ENCODE results near the gene FKBP5. TPM values are rescaled to one million over a fixed set of nuclear protein-coding genes. Genes with fewer than 3 reads are reported as not detected.
"Not testable (repeated sequence)": the region's sequence is repeated elsewhere in the genome, so short reads cannot be mapped to it uniquely, and the experiment has no call there.

Gene FKBP5
- total and polyA plus RNA-seq, 7 donors, result 52.9 to 326 (median 200) TPM

- TF ChIP-seq POLR2A (IDR thresholded peaks at IDR 0.05) (no peak), CTCF (IDR thresholded peaks at IDR 0.05) (no peak), POLR2AphosphoS5 (IDR thresholded peaks at IDR 0.05) (no peak), EP300 (IDR thresholded peaks at IDR 0.05) (no peak)
- intact Hi-C loops (cut with DNase I), result no loop called here
- WGBS, 2 donors, result 73 to 86% methylated on average over 3 of the region's 3 CpGs
Observed at GRCh38 chr6:35539223-35539622, 149.5 kb downstream of the FKBP5 start.

GRCh38 chr6:35535847-35536246 is 152.9 kb downstream of the FKBP5 start:
- H3K27ac ChIP-seq; intact Hi-C loops (cut with DNase I); H3K4me3 ChIP-seq; H3K27me3 ChIP-seq; DNase-seq; H3K9me3 ChIP-seq; H3K4me1 ChIP-seq; H3K36me3 ChIP-seq: not testable (repeated sequence)
- WGBS, 2 donors, result 61 to 78% methylated on average over 6 of the region's 6 CpGs

More at GRCh38 chr6:35539223-35539622, 149.5 kb downstream of the FKBP5 start:
- H3K4me3 ChIP-seq, result no peak overlapping the region
- no peak overlapping the region for H3K27ac ChIP-seq
- H3K4me1 ChIP-seq, result peaks cover 0 to 5% (median 2%) of the 10 kb centered on the region in 4 donors
- no peak for DNase-seq
- no peaks in the 10 kb centered on the region for H3K9me3 ChIP-seq
- H3K36me3 ChIP-seq, result no peaks in the 10 kb centered on the region
- no peaks in the 10 kb centered on the region for H3K27me3 ChIP-seq

- no peak for TF ChIP-seq POLR2A (IDR thresholded peaks at IDR 0.05)
- no peak for TF ChIP-seq CTCF (IDR thresholded peaks at IDR 0.05)
- no peak for TF ChIP-seq POLR2AphosphoS5 (IDR thresholded peaks at IDR 0.05)
- no peak for TF ChIP-seq EP300 (IDR thresholded peaks at IDR 0.05)
- no peaks in the 10 kb centered on the region for H3K9me3 ChIP-seq
- whole genome bisulfite sequencing, 2 donors, result 42 to 71% methylated on average over 11 of the region's 11 CpGs
- intact Hi-C loops (cut with DNase I), result no loop called here
- peaks cover 0 to 8% (median 4%) of the 10 kb centered on the region in 4 donors for H3K4me1 ChIP-seq
- no peak overlapping the region for H3K27ac ChIP-seq
- H3K4me3 ChIP-seq, result no peak overlapping the region
- no peaks in the 10 kb centered on the region for H3K27me3 ChIP-seq
- H3K36me3 ChIP-seq, result no peaks in the 10 kb centered on the region
- no peak for DNase-seq
Observed at GRCh38 chr6:35534407-35535170, 154.1 kb downstream of the FKBP5 start.

- TF ChIP-seq POLR2A (IDR thresholded peaks at IDR 0.05) (no peak), EP300 (IDR thresholded peaks at IDR 0.05) (no peak), CTCF (IDR thresholded peaks at IDR 0.05) (no peak), POLR2AphosphoS5 (IDR thresholded peaks at IDR 0.05) (no peak)
- intact Hi-C loops (cut with DNase I), result no loop called here
- Histone ChIP-seq H3K9me3 (no peaks in the 10 kb centered on the region), H3K4me1 (peaks cover 0 to 8% (median 4%) of the 10 kb centered on the region in 4 donors), H3K27me3 (no peaks in the 10 kb centered on the region), H3K36me3 (no peaks in the 10 kb centered on the region), H3K27ac (no peak overlapping the region), H3K4me3 (no peak overlapping the region)
- no peak for DNase-seq
- WGBS, 2 donors, result 71 to 81% methylated on average over 6 of the region's 6 CpGs
Observed at GRCh38 chr6:35533981-35534380, 154.7 kb downstream of the FKBP5 start.

GRCh38 chr6:35532126-35532525 is 156.6 kb downstream of the FKBP5 start:
- DNase-seq, result no peak
- intact Hi-C loops (cut with DNase I), result no loop called here
- TF ChIP-seq POLR2AphosphoS5 (IDR thresholded peaks at IDR 0.05) (no peak), POLR2A (IDR thresholded peaks at IDR 0.05) (no peak), EP300 (IDR thresholded peaks at IDR 0.05) (no peak), CTCF (IDR thresholded peaks at IDR 0.05) (no peak)
- Histone ChIP-seq H3K4me3 (no peak overlapping the region), H3K9me3 (no peaks in the 10 kb centered on the region), H3K27ac (no peak overlapping the region), H3K36me3 (no peaks in the 10 kb centered on the region), H3K27me3 (no peaks in the 10 kb centered on the region), H3K4me1 (peaks cover 0 to 8% (median 4%) of the 10 kb centered on the region in 4 donors)
- 64 to 88% methylated on average over 4 of the region's 4 CpGs for WGBS, 2 donors
